Naive thymus-derived CD4-positive, alpha-beta T cell (primary cell): ENCODE results near the gene SLC6A11. TPM values are rescaled to one million over a fixed set of nuclear protein-coding genes. Genes with fewer than 3 reads are reported as not detected.

ENCODE experiments used
- ATAC-seq: fragments of 150-1000 bp; cut with Tn5 transposase; 2 replicates; pipeline ENCODE4 v1.10.0; 2021; ENCODE audit warnings: mild to moderate bottlenecking, moderate library complexity
- CTCF ChIA-PET: fragments of 350-600 bp; sonication (Branson Sonifier 250); formaldehyde crosslinking; loops from one replicate; lab custom pipeline; 2021; ENCODE audit warnings: antibody characterized with exemption; lab: Charles Lee
- POLR2A ChIA-PET: fragments of 350-600 bp; sonication (Branson Sonifier 250); formaldehyde crosslinking; loops from one replicate; lab custom pipeline; 2021; ENCODE audit warnings: antibody characterized with exemption, inconsistent platforms; lab: Charles Lee
- DNase-seq, 9 donors: peaks; one replicate each; pipeline versions ENCODE4 v3.0.0 to v3.0.0-alpha.2; 2020 to 2022; ENCODE audit warnings: mixed read lengths in 1 of 9
- H3K27ac ChIP-seq: one replicate; pipeline ENCODE4 v1.7.0; 2013; ENCODE audit warnings: mild to moderate bottlenecking, low read depth, low read length, moderate library complexity
- H3K27me3 ChIP-seq, 2 donors: one replicate each; pipeline ENCODE4 v1.7.0; 2013; ENCODE audit warnings: low read length in 2 of 2, mild to moderate bottlenecking in 2 of 2, moderate library complexity in 2 of 2; ENCODE audit not compliant: control insufficient read depth in 2 of 2, insufficient read depth in 2 of 2
- H3K36me3 ChIP-seq, 3 experiments: 1 replicate in 2 of 3; 2 replicates in 1 of 3; pipeline ENCODE4 v1.7.0; 2013; ENCODE audit warnings: low read length in 3 of 3, mild to moderate bottlenecking in 3 of 3, moderate library complexity in 1 of 3; ENCODE audit not compliant: insufficient read depth in 3 of 3, control insufficient read depth in 2 of 3
- H3K4me1 ChIP-seq, 2 donors: one replicate each; pipeline ENCODE4 v1.7.0; 2013; ENCODE audit warnings: low read length in 2 of 2, mild to moderate bottlenecking in 2 of 2, moderate library complexity in 1 of 2; ENCODE audit not compliant: control insufficient read depth in 2 of 2, insufficient read depth in 2 of 2
- H3K4me3 ChIP-seq: 2 replicates; pipeline ENCODE4 v1.7.0; 2013; ENCODE audit warnings: mild to moderate bottlenecking, low read length
- H3K9me3 ChIP-seq, 3 experiments: 1 replicate in 2 of 3; 2 replicates in 1 of 3; pipeline ENCODE4 v1.7.0; 2013; ENCODE audit warnings: low read length in 3 of 3; ENCODE audit not compliant: control insufficient read depth in 2 of 3
- H3K27ac Mint-ChIP-seq, 9 donors: one replicate each; pipeline ENCODE4 v1.8.0; 2020 to 2022; ENCODE audit warnings: mixed read lengths in 9 of 9, mild to moderate bottlenecking in 8 of 9, moderate library complexity in 5 of 9, inconsistent platforms in 2 of 9
- H3K27me3 Mint-ChIP-seq, 5 donors: one replicate each; pipeline ENCODE4 v1.8.0; 2021 to 2022; ENCODE audit warnings: mixed read lengths in 5 of 5, mild to moderate bottlenecking in 1 of 5
- H3K36me3 Mint-ChIP-seq, 5 donors: one replicate each; pipeline ENCODE4 v1.8.0; 2020 to 2022; ENCODE audit warnings: mixed read lengths in 5 of 5, mild to moderate bottlenecking in 3 of 5, inconsistent platforms in 1 of 5
- H3K4me1 Mint-ChIP-seq, 7 donors: one replicate each; pipeline ENCODE4 v1.8.0; 2020 to 2022; ENCODE audit warnings: mixed read lengths in 7 of 7, mild to moderate bottlenecking in 3 of 7, inconsistent platforms in 1 of 7
- H3K4me3 Mint-ChIP-seq, 10 donors: one replicate each; pipeline ENCODE4 v1.8.0; 2020 to 2022; ENCODE audit warnings: mild to moderate bottlenecking in 10 of 10, mixed read lengths in 10 of 10, moderate library complexity in 6 of 10, inconsistent platforms in 2 of 10
- H3K9me3 Mint-ChIP-seq, 11 donors: one replicate each; pipeline ENCODE4 v1.8.0; 2020 to 2022; ENCODE audit warnings: mixed read lengths in 11 of 11, mild to moderate bottlenecking in 4 of 11, inconsistent platforms in 1 of 11, moderate library complexity in 1 of 11
- intact Hi-C, 2 donors: fragments of 100-400 bp; cut with micrococcal nuclease; formaldehyde crosslinking; loops; one replicate each; pipeline ENCODE4 v1.15.1; 2023
- polyA plus RNA-seq, 2 donors: library from polyadenylated mRNA; unstranded; fragments of 300-500 nt; fragmentation: Illumina TruSeq; gene quantifications; one replicate each; pipeline ENCODE4 v1.2.3, GENCODE V29; 2021
- total RNA-seq, 6 experiments: library from RNA in 5 of 6; stranded (reverse) in 5 of 6; gene quantifications; 1 replicate in 5 of 6; 2 replicates in 1 of 6; pipeline ENCODE4 v1.2.3 and lab custom pipeline; 2021 to 2026

Gene SLC6A11
- total and polyA plus RNA-seq, 7 experiments from 2014 or later: not detected

DNA sequence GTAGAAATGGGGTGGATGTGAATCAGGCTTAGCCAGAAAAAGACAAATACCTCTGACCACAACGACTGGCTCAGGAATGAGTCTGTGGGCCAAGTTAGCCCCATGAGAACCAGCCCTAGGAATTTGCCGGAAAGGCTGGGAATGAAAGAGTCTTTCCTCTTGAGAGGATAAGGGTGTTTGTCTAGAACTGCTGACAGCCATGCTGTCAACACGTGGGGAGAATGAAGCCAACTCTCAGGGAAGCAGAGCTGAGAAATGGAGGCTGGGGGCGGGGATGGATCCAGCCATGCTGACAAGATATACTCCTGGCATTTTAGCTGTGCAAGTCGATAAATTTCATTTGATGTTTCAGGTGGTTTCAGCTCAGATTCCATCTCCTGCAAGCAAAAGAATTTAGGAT, 165.9 kb downstream of the SLC6A11 start:
- no peaks in the 10 kb centered on the region for H3K4me1 ChIP-seq
- ATAC-seq (no peak), DNase-seq (no peak)
- peaks cover 0 to 3% of the 10 kb centered on the region in 2 donors for H3K27me3 ChIP-seq
- intact Hi-C loops: no loop called here
- no peaks in the 10 kb centered on the region for H3K9me3 ChIP-seq
- no peak overlapping the region for H3K4me3 ChIP-seq
- Mint-ChIP-seq H3K27me3 (peaks cover 12 to 27% (median 19%) of the 10 kb centered on the region in 5 donors), H3K27ac (no peak overlapping the region), H3K36me3 (peaks cover 0 to 4% (median 0%) of the 10 kb centered on the region in 5 donors), H3K9me3 (peaks cover 0 to 5% (median 0%) of the 10 kb centered on the region in 11 donors), H3K4me3 (no peak overlapping the region), H3K4me1 (peaks cover 0 to 4% (median 0%) of the 10 kb centered on the region in 7 donors)
- ChIA-PET CTCF (no interaction called here), POLR2A (no interaction called here)
- no peak overlapping the region for H3K27ac ChIP-seq
- H3K36me3 ChIP-seq: no peaks in the 10 kb centered on the region

DNA sequence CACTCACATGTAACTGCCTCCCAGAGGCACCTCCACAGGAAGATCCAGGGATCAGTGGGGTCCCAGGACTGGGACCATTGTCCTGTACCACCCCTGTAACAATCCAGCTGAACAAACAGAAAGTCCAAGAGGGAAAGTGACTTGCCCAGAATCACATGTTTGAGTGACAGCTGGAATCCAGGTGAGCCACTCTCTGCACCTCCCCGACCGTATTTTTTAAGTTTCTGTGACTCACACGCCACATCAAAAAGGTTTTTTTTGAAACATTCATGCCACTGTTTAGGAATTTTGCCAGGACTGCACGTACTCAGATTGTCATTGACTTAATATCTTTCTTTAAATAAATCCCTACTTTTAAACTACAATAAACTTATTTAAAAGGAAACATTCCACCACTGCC, 166.8 kb downstream of the SLC6A11 start:
- intact Hi-C loops: no loop called here
- no peaks in the 10 kb centered on the region for H3K9me3 ChIP-seq
- H3K4me1 ChIP-seq: no peaks in the 10 kb centered on the region
- CTCF ChIA-PET: interaction anchor here (0.7 kb wide), 1 partner anchor 224 kb away, joined by 3 read pairs; no protein-coding TSS in a partner anchor
- H3K27ac ChIP-seq: no peak overlapping the region
- ATAC-seq (no peak), DNase-seq (no peak)
- H3K27me3 Mint-ChIP-seq: peaks cover 12 to 29% (median 19%) of the 10 kb centered on the region in 5 donors
- H3K9me3 Mint-ChIP-seq: peaks cover 0 to 5% (median 0%) of the 10 kb centered on the region in 11 donors
- no peak overlapping the region for H3K4me3 ChIP-seq
- H3K27ac Mint-ChIP-seq: no peak overlapping the region
- no peak overlapping the region for H3K4me3 Mint-ChIP-seq
- H3K36me3 ChIP-seq: no peaks in the 10 kb centered on the region
- peaks cover 0 to 3% of the 10 kb centered on the region in 2 donors for H3K27me3 ChIP-seq
- H3K36me3 Mint-ChIP-seq: peaks cover 0 to 4% (median 0%) of the 10 kb centered on the region in 5 donors
- H3K4me1 Mint-ChIP-seq: peaks cover 0 to 4% (median 0%) of the 10 kb centered on the region in 7 donors
- POLR2A ChIA-PET: no interaction called here

DNA sequence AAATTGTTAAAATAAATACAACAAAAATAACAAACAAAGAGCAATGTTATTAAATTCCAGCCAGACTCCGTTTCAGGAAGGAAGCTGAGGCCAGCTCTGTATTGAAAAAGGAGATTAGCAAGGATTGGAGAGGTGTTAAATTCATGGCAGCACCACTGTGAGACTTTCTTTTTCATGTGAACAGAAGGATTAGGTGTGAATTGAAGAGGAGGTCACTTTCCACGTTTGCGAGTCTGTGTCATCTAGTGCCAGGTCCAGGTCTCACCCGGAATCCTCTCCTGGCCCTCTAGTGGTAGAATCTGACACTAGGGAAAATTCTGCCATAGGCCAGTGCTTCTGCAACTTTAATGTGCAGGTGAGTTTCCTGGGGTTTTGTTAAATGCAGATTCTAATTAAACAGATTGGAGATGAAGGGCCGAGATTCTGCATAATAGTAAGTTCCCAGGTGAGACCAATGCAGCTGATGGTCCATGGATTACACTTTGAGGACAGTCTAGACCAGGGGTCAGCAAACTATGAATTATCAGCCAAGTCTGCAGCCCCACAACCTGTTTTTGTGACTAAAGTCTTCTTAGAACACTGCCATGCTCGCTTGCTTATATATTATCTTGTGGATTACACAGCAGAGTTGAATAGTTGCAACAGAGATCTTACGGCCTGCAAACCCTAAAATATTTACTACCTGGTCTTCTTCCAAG, 167.3 kb downstream of the SLC6A11 start:
- POLR2A ChIA-PET: no interaction called here

DNA sequence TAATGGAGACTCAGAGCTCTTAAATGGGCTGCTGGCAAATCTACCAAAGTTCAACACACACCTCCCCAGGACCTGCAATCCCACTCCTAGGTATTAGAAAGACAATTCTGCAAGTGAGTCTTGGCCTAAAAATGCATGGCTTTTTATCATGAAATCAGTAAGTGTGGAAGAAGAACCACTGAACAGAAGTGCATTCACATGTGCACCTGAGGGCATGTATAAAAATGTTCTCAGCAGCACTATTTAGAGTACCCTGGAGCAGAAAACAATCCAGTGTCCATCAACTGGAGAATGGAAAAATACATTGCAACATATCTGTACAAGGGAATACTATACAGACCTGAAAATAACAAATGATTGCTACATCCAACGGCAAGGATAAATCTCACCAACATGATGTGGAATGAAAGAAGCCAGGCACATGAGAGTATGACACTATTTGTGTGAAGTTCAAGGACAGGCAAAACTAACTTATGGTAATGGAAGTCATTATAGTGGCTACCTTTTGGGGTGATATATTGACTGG, 168.4 kb downstream of the SLC6A11 start:
- Mint-ChIP-seq H3K4me1 (peaks cover 0 to 4% (median 0%) of the 10 kb centered on the region in 7 donors), H3K27me3 (peaks cover 12 to 35% (median 22%) of the 10 kb centered on the region in 5 donors), H3K36me3 (peaks cover 0 to 4% (median 0%) of the 10 kb centered on the region in 5 donors), H3K27ac (no peak overlapping the region), H3K4me3 (no peak overlapping the region), H3K9me3 (peaks cover 0 to 2% (median 0%) of the 10 kb centered on the region in 11 donors)
- Histone ChIP-seq H3K27me3 (peaks cover 0 to 3% of the 10 kb centered on the region in 2 donors), H3K9me3 (no peaks in the 10 kb centered on the region), H3K27ac (no peak overlapping the region), H3K36me3 (no peaks in the 10 kb centered on the region), H3K4me1 (no peaks in the 10 kb centered on the region), H3K4me3 (no peak overlapping the region)
- ATAC-seq (no peak), DNase-seq (no peak)
- ChIA-PET CTCF (no interaction called here), POLR2A (no interaction called here)
- intact Hi-C loops: no loop called here

More for the DNA sequence above, 167.3 kb downstream of the SLC6A11 start:
- CTCF ChIA-PET: interaction anchor here (0.7 kb wide), 1 partner anchor 225 kb away, joined by 3 read pairs; no protein-coding TSS in a partner anchor
- H3K4me1 Mint-ChIP-seq: peaks cover 0 to 4% (median 0%) of the 10 kb centered on the region in 7 donors
- H3K27me3 Mint-ChIP-seq: peaks cover 12 to 33% (median 19%) of the 10 kb centered on the region in 5 donors
- Histone ChIP-seq H3K4me1 (no peaks in the 10 kb centered on the region), H3K27ac (no peak overlapping the region), H3K9me3 (no peaks in the 10 kb centered on the region), H3K27me3 (peaks cover 0 to 3% of the 10 kb centered on the region in 2 donors), H3K4me3 (no peak overlapping the region), H3K36me3 (no peaks in the 10 kb centered on the region)
- intact Hi-C loops: no loop called here
- H3K27ac Mint-ChIP-seq: no peak overlapping the region
- no peak for ATAC-seq
- no peak overlapping the region for H3K4me3 Mint-ChIP-seq
- H3K36me3 Mint-ChIP-seq: peaks cover 0 to 4% (median 0%) of the 10 kb centered on the region in 5 donors
- peak in 1 of 9 donors; percentile 5 for DNase-seq
- peaks cover 0 to 5% (median 0%) of the 10 kb centered on the region in 11 donors for H3K9me3 Mint-ChIP-seq

DNA sequence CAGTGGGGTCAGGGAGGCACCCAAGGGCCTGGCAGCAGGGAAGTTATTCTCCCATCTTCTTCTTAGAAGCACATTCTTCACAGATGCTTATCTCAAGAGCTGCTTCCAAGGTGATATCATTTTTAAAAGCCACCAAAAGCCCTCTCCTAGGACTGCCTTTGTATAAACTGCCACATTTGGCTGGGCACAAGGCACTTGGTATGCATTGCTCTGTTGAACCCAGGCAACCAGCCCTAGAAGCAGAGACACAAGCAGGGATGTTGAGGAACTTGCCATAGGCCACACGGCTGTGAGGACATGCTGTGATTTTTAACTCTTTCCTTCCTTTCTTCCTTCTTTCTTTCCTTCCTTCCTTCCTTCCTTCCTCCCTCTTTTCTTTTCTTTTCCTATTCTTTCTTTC, 169.2 kb downstream of the SLC6A11 start:
- H3K27ac ChIP-seq: no peak overlapping the region
- H3K4me3 ChIP-seq: no peak overlapping the region
- Mint-ChIP-seq H3K9me3 (peaks cover 0 to 2% (median 0%) of the 10 kb centered on the region in 11 donors), H3K27ac (no peak overlapping the region), H3K4me1 (peaks cover 0 to 4% (median 0%) of the 10 kb centered on the region in 7 donors), H3K4me3 (no peak overlapping the region), H3K27me3 (peaks cover 17 to 33% (median 22%) of the 10 kb centered on the region in 5 donors), H3K36me3 (peaks cover 0 to 4% (median 0%) of the 10 kb centered on the region in 5 donors)
- DNase-seq: no peak
- no peaks in the 10 kb centered on the region for H3K9me3 ChIP-seq
- H3K27me3 ChIP-seq: peaks cover 0 to 6% of the 10 kb centered on the region in 2 donors
- ATAC-seq: no peak
- ChIA-PET CTCF (no interaction called here), POLR2A (no interaction called here)
- intact Hi-C loops: no loop called here
- H3K36me3 ChIP-seq: no peaks in the 10 kb centered on the region
- no peaks in the 10 kb centered on the region for H3K4me1 ChIP-seq

DNA sequence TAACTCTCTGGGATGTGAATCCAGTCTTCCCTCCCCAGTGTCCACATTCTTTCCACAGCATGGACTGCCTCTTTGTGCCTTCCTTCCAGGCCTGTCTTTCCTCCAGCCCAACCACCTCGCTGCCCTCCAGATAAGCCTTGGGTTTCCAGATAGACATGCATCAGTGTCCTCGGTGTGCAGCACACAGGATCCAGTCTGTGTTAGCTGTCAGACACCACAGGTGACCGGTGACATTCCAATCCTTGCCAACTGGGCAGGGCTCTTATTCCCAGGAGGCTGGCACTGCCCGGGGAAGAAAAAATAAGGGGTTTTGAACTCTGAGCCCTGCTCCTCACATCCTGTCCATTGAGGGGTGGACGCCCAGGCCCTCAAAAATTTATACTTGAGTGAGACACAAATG, 170.6 kb downstream of the SLC6A11 start:
- POLR2A ChIA-PET: no interaction called here
- intact Hi-C loops: no loop called here
- H3K36me3 ChIP-seq: no peaks in the 10 kb centered on the region
- Mint-ChIP-seq H3K4me1 (peaks cover 0 to 4% (median 2%) of the 10 kb centered on the region in 7 donors), H3K36me3 (peaks cover 0 to 6% (median 0%) of the 10 kb centered on the region in 5 donors), H3K9me3 (peaks cover 0 to 5% (median 0%) of the 10 kb centered on the region in 11 donors), H3K27ac (no peak overlapping the region), H3K4me3 (no peak overlapping the region), H3K27me3 (peaks cover 26 to 40% (median 29%) of the 10 kb centered on the region in 5 donors)
- CTCF ChIA-PET: no interaction called here
- no peak overlapping the region for H3K27ac ChIP-seq
- H3K9me3 ChIP-seq: no peaks in the 10 kb centered on the region
- no peak overlapping the region for H3K4me3 ChIP-seq
- H3K27me3 ChIP-seq: peaks cover 0 to 6% of the 10 kb centered on the region in 2 donors
- ATAC-seq (no peak), DNase-seq (no peak)
- H3K4me1 ChIP-seq: no peaks in the 10 kb centered on the region
